GM20000 (cell line): ENCODE data around the gene PPM1K.
A peak's percentile ranks its signal among the peaks of the same experiment; 100 is the strongest.

ENCODE experiments used
- DNase-seq: peaks from one replicate; pipeline ENCODE4 v3.0.0; 2012; ENCODE audit warnings: low spot score
- CTCF ChIP-seq: IDR thresholded peaks from 2 replicates; pipeline ENCODE4 v1.5.1; 2012; ENCODE audit warnings: mild to moderate bottlenecking, control low read depth; ENCODE audit errors: extremely low read depth, missing control alignments

PPM1K gene

GRCh38 chr4:88276952-88277710 is 7.2 kb downstream of the PPM1K start:
- TF ChIP-seq CTCF = no peak
- DNase-seq = no peak

- TF ChIP-seq CTCF = no peak
- DNase-seq = no peak
Measured at GRCh38 chr4:88275949-88276515, 8.3 kb downstream of the PPM1K start.

DNA sequence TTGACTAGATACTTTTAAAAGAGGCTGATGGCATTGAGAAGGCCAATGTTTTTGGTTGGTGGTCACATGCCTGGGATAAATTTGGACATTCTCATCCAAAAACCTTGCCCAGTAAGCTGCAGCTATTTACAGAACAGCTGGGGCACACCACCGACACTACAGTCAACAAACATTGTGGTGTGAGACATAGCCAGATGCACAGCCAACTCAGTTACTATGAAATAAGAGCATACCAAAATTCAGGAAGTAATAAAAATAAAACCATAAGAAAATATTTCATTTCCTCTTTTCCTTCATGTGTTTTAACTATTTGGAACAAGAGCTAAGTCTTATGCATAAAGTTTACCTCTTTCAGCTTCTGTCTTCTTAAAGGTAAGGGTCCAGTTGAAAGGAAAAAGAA is 8.8 kb downstream of the PPM1K start:
- TF ChIP-seq CTCF = no peak
- peak; percentile 16 for DNase-seq

GRCh38 chr4:88268913-88269312 is 15.4 kb downstream of the PPM1K start:
- DNase-seq = no peak
- TF ChIP-seq CTCF = no peak

DNA sequence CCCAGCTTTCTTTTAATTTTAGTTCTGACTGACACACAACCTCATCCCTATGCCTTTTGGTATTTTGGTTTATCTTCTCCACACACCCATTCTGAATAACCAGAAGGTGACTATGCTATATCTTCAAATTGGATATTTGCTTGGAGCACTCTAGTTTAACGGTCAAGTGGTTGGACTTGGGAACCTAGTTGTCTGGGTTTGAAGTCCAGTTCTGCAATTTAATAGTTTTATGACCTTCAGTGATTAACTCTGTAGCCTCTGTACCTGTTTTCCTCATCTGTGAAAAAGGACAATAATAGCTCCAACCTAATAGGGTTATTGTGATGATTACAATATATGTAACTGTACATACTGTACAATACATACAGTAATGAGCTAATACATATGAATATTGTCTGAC is 20.0 kb downstream of the PPM1K start:
- no peak for TF ChIP-seq CTCF
- no peak for DNase-seq

- no peak for TF ChIP-seq CTCF
- DNase-seq = no peak
Measured at GRCh38 chr4:88257726-88258125, 26.6 kb downstream of the PPM1K start.

- TF ChIP-seq CTCF = no peak
- no peak for DNase-seq
Measured at GRCh38 chr4:88255111-88255510, 29.2 kb downstream of the PPM1K start.
